HuH-7 (cell line): ENCODE results near the gene FGF19.

Experiments used
- DNase-seq: peaks from one replicate; pipeline ENCODE4 v3.0.0; 2011; ENCODE audit warnings: low spot score

FGF19 gene

GRCh38 chr11:69703768-69704507 is at the start of gene FGF19:
Gene FGF19 (minus strand): TSS chr11:69704022. CDS start chr11:69703876, 146 bp downstream.
- DNase-seq, result peak; percentile 81

- no peak for DNase-seq
These were observed 49.1 kb upstream of the FGF19 start for GRCh38 chr11:69752890-69753289.

- DNase-seq, result no peak
These were observed 47.2 kb upstream of the FGF19 start for GRCh38 chr11:69750875-69751597.

- no peak for DNase-seq
These were observed 46.5 kb upstream of the FGF19 start for GRCh38 chr11:69750108-69750850.

- DNase-seq, result no peak
These were observed 44.8 kb upstream of the FGF19 start for GRCh38 chr11:69748637-69749036.

- no peak for DNase-seq
These were observed 43.2 kb upstream of the FGF19 start for GRCh38 chr11:69746752-69747742.

- no peak for DNase-seq
These were observed 42.3 kb upstream of the FGF19 start for GRCh38 chr11:69746140-69746539.

- DNase-seq, result no peak
These were observed 41.4 kb upstream of the FGF19 start for GRCh38 chr11:69745201-69745600.

GRCh38 chr11:69744435-69744834 is 40.6 kb upstream of the FGF19 start:
- no peak for DNase-seq

- DNase-seq, result no peak
These were observed 31.0 kb upstream of the FGF19 start for GRCh38 chr11:69734841-69735240.

- DNase-seq, result no peak
These were observed 30.5 kb upstream of the FGF19 start for GRCh38 chr11:69734367-69734766.

GRCh38 chr11:69732910-69733309 is 29.1 kb upstream of the FGF19 start:
- no peak for DNase-seq

GRCh38 chr11:69731110-69731509 is 27.3 kb upstream of the FGF19 start:
- DNase-seq, result no peak

- no peak for DNase-seq
These were observed 26.7 kb upstream of the FGF19 start for GRCh38 chr11:69730500-69730899.

- no peak for DNase-seq
These were observed 25.4 kb upstream of the FGF19 start for GRCh38 chr11:69729252-69729651.

GRCh38 chr11:69727266-69727665 is 23.4 kb upstream of the FGF19 start:
- no peak for DNase-seq

- no peak for DNase-seq
These were observed 22.7 kb upstream of the FGF19 start for GRCh38 chr11:69726481-69726880.

GRCh38 chr11:69726019-69726418 is 22.2 kb upstream of the FGF19 start:
- DNase-seq, result no peak

- DNase-seq, result no peak
These were observed 17.9 kb upstream of the FGF19 start for GRCh38 chr11:69721745-69722144.

- no peak for DNase-seq
These were observed 17.3 kb upstream of the FGF19 start for GRCh38 chr11:69721106-69721505.

- no peak for DNase-seq
These were observed 15.1 kb upstream of the FGF19 start for GRCh38 chr11:69718912-69719311.

- DNase-seq, result peak; percentile 98
These were observed 14.3 kb upstream of the FGF19 start for GRCh38 chr11:69718147-69718546.
